Measurements from ENCODE around the gene LAS1L.
"Not testable (repeated sequence)": the region's sequence is repeated elsewhere in the genome, so short reads cannot be mapped to it uniquely, and the experiment has no call there.

Gene LAS1L

GRCh38 chrX:65480960-65481359, 53.6 kb downstream of the LAS1L start:
- Histone ChIP-seq H3K27ac (no peak overlapping the region), H3K36me3 (no peaks in the 10 kb centered on the region), H3K4me3 (ENCODE audit: low read depth, low read length) (no peak overlapping the region), H3K27me3 (ENCODE audit: insufficient read depth, low read depth, severe bottlenecking) (peaks cover 6% of the 10 kb centered on the region), H3K9me3 (ENCODE audit: severe bottlenecking) (no peaks in the 10 kb centered on the region)
- TF ChIP-seq CTCF (IDR thresholded peaks at IDR 0.05; ENCODE audit: low read depth, low read length) = no peak
- DNase-seq = no peak

- not testable (repeated sequence) for H3K9me3 ChIP-seq (ENCODE audit: severe bottlenecking); H3K27ac ChIP-seq; H3K36me3 ChIP-seq; H3K4me3 ChIP-seq (ENCODE audit: low read depth, low read length); DNase-seq; H3K27me3 ChIP-seq (ENCODE audit: insufficient read depth, low read depth, severe bottlenecking)
Measured at GRCh38 chrX:65479102-65479501, 55.5 kb downstream of the LAS1L start.

GRCh38 chrX:65476564-65476963, 58.0 kb downstream of the LAS1L start:
- Histone ChIP-seq H3K27me3 (ENCODE audit: insufficient read depth, low read depth, severe bottlenecking) (peaks cover 3% of the 10 kb centered on the region), H3K9me3 (ENCODE audit: severe bottlenecking) (no peaks in the 10 kb centered on the region), H3K4me3 (ENCODE audit: low read depth, low read length) (no peak overlapping the region), H3K36me3 (no peaks in the 10 kb centered on the region), H3K27ac (no peak overlapping the region)
- no peak for DNase-seq
- no peak for TF ChIP-seq CTCF (IDR thresholded peaks at IDR 0.05; ENCODE audit: low read depth, low read length)

GRCh38 chrX:65463550-65463949, 71.0 kb downstream of the LAS1L start:
- Histone ChIP-seq H3K36me3 (no peaks in the 10 kb centered on the region), H3K4me3 (ENCODE audit: low read depth, low read length) (no peak overlapping the region), H3K9me3 (ENCODE audit: severe bottlenecking) (no peaks in the 10 kb centered on the region), H3K27ac (no peak overlapping the region), H3K27me3 (ENCODE audit: insufficient read depth, low read depth, severe bottlenecking) (no peaks in the 10 kb centered on the region)
- no peak for TF ChIP-seq CTCF (IDR thresholded peaks at IDR 0.05; ENCODE audit: low read depth, low read length)
- no peak for DNase-seq

Data from WERI-Rb-1 (cell line).